T-helper 2 cell treated with Interferon-gamma antibody and Interleukin-4, amounts not matched to agents 5 μg/mL and 100 μg/mL, for 36 hours (primary cell): Measurements from ENCODE around the gene WDR17.

ENCODE experiments used
- DNase-seq: peaks from one replicate; pipeline ENCODE4 v3.0.0; 2021; ENCODE audit warnings: low spot score
- H3K27ac Mint-ChIP-seq: one replicate; pipeline ENCODE4 v1.8.0; 2021; ENCODE audit warnings: mild to moderate bottlenecking, mixed read lengths
- H3K27me3 Mint-ChIP-seq: one replicate; pipeline ENCODE4 v1.8.0; 2021; ENCODE audit warnings: low read depth, mixed read lengths
- H3K36me3 Mint-ChIP-seq: one replicate; pipeline ENCODE4 v1.8.0; 2021; ENCODE audit warnings: low read depth, mixed read lengths
- H3K4me1 Mint-ChIP-seq: one replicate; pipeline ENCODE4 v1.8.0; 2021; ENCODE audit warnings: low read depth, mixed read lengths
- H3K4me3 Mint-ChIP-seq: one replicate; pipeline ENCODE4 v1.8.0; 2022; ENCODE audit warnings: mild to moderate bottlenecking, moderate library complexity, mixed read lengths
- H3K9me3 Mint-ChIP-seq: one replicate; pipeline ENCODE4 v1.8.0; 2021; ENCODE audit warnings: mixed read lengths

WDR17 gene

DNA sequence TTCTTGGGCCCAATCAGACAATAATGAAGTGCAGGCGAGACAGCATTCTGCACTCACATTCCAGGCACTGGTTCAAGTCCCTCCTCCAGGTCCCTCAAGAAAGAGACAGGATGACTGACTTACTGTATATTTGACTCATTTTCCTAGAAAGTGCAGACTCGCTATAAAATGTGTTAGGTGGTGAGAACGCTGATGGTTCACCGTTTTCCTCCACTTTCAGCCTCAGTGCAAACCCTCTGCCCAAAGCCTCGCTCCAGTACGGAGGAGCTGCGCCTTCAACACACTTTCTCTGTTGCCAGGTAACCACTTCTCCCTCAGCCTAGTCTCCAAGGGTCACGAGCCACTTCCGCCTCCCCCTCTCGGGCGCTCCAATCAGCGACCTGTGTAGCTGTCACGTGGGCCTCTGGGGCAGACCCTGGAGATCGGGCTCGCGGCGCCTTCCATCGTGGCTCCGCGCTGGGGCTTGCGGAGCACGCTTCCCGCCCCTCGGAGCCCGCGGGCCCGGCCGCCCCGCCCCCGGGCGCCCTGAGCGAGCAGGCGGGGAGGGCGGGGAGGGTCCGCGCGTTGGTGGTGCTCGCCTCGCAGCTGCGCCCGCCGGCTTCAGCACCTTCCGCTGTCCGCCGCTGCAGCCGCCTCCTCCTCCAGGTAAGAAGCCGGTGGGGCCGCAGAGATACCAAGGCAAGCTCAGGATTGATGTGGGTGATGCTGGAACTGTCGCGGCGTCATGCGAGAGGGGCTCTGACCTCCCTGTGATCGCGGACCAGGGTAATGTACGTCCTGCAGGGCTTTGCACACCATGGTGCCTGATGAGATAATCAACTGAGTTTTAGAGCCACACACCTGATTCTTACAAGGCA is at the start of gene WDR17:
Gene WDR17, plus strand, starts transcription at position 407 of the 857 bp plus-strand sequence. CDS start 45,740 bp downstream, outside the sequence.
- Mint-ChIP-seq H3K27me3 (peaks cover 20% of the 10 kb centered on the region), H3K4me1 (peaks cover 9% of the 10 kb centered on the region), H3K4me3 (peak within 1 kb of the TSS; percentile 90), H3K27ac (no peak within 1 kb of the TSS), H3K36me3 (no peaks in the 10 kb centered on the region), H3K9me3 (no peaks in the 10 kb centered on the region)
- DNase-seq = peak; percentile 70

DNA sequence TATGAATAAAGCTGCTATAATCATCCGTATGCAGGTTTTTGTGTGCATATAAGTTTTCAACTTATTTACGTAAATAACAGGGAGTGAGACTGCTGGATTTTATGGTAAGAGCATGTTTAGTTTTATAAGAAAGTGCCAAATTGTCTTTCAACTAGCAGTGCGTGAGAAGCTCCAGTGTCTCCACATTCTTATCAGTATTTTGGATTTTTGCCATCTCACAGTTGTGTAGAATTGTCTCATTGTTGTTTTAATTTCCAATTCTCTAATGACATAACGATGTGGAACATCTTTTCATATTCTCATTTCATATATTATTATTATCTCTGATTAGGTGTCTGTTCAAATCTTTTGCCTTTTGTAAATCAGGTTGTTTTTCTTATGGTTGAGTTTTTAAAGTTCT is 49.0 kb upstream of the WDR17 start:
- H3K4me1 Mint-ChIP-seq = peaks cover 2% of the 10 kb centered on the region
- H3K4me3 Mint-ChIP-seq = no peak overlapping the region
- H3K27ac Mint-ChIP-seq = no peak overlapping the region
- DNase-seq = no peak
- H3K36me3 Mint-ChIP-seq = no peaks in the 10 kb centered on the region
- no peaks in the 10 kb centered on the region for H3K27me3 Mint-ChIP-seq
- no peaks in the 10 kb centered on the region for H3K9me3 Mint-ChIP-seq

- Mint-ChIP-seq H3K27ac (no peak overlapping the region), H3K27me3 (no peaks in the 10 kb centered on the region), H3K9me3 (no peaks in the 10 kb centered on the region), H3K36me3 (no peaks in the 10 kb centered on the region), H3K4me1 (peaks cover 2% of the 10 kb centered on the region), H3K4me3 (no peak overlapping the region)
- DNase-seq = no peak
These were observed 45.1 kb upstream of the WDR17 start for GRCh38 chr4:176020481-176021085.

- Mint-ChIP-seq H3K27ac (no peak overlapping the region), H3K4me1 (no peaks in the 10 kb centered on the region), H3K4me3 (no peak overlapping the region), H3K36me3 (no peaks in the 10 kb centered on the region), H3K9me3 (no peaks in the 10 kb centered on the region), H3K27me3 (no peaks in the 10 kb centered on the region)
- no peak for DNase-seq
These were observed 35.2 kb upstream of the WDR17 start for GRCh38 chr4:176030391-176030790.

DNA sequence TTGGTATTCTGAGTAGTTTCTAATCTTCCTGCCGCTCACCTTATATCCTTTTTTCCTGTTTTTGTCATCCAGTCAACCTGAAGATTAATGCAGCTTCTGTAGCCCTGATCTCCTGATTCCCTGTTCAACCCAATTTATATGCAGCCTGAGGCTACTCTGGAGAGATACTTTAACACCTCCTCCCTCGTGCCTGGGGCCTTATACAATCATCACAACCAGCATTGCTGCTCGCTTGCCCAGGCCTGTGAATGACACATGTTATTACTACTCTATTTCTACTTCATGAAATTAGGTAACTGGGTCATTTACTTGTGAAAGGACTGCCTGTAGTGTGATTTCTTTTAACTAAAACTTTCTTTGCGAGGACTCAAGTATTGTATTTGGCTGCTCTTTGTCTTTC is 33.7 kb upstream of the WDR17 start:
- no peaks in the 10 kb centered on the region for H3K36me3 Mint-ChIP-seq
- no peak overlapping the region for H3K27ac Mint-ChIP-seq
- H3K27me3 Mint-ChIP-seq = no peaks in the 10 kb centered on the region
- H3K9me3 Mint-ChIP-seq = no peaks in the 10 kb centered on the region
- H3K4me3 Mint-ChIP-seq = no peak overlapping the region
- no peaks in the 10 kb centered on the region for H3K4me1 Mint-ChIP-seq
- DNase-seq = no peak

DNA sequence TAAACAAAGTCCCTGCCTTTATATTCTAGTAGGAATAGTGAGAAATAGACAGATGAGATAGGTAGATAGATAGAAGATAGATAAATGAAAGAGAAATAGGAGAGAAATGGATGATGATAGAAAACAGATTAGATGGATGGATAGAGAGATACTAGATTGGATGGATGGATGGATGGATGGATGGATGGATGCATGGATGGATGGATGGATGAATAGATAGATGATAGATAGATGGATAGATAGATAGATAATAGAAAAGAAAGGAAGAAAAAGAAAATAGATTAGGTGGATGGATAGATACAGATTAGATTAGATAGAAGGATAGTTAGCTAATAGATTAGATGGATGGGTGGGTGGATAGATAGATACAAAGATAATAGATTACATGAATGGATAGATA is 33.2 kb upstream of the WDR17 start:
- H3K4me1 Mint-ChIP-seq = no peaks in the 10 kb centered on the region
- no peaks in the 10 kb centered on the region for H3K27me3 Mint-ChIP-seq
- no peaks in the 10 kb centered on the region for H3K9me3 Mint-ChIP-seq
- no peaks in the 10 kb centered on the region for H3K36me3 Mint-ChIP-seq
- H3K4me3 Mint-ChIP-seq = no peak overlapping the region
- no peak overlapping the region for H3K27ac Mint-ChIP-seq
- DNase-seq = no peak

DNA sequence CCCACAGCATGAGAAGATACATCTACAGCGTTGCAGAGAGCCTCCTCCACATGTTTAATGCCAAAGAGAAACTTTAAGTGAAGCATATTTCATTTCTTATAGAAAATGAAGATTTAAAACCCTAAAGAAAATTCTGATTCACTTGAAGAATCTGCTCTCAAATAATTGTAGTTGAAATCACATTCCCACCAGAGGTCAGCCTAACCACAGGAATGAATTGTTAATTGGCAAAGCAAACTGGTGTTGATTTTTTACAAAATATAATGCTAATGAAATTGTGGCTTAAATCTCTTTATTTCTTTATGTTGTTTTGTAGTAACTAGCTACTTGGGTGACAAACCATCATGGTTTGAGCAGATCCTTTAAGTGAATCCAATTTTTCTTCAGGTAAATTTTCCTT is 31.1 kb upstream of the WDR17 start:
- no peak for DNase-seq
- H3K9me3 Mint-ChIP-seq = no peaks in the 10 kb centered on the region
- no peaks in the 10 kb centered on the region for H3K36me3 Mint-ChIP-seq
- H3K27me3 Mint-ChIP-seq = no peaks in the 10 kb centered on the region
- no peak overlapping the region for H3K27ac Mint-ChIP-seq
- no peaks in the 10 kb centered on the region for H3K4me1 Mint-ChIP-seq
- H3K4me3 Mint-ChIP-seq = no peak overlapping the region

GRCh38 chr4:176034936-176035335 is 30.7 kb upstream of the WDR17 start:
- Mint-ChIP-seq H3K4me3 (no peak overlapping the region), H3K4me1 (no peaks in the 10 kb centered on the region), H3K36me3 (no peaks in the 10 kb centered on the region), H3K27me3 (no peaks in the 10 kb centered on the region), H3K27ac (no peak overlapping the region), H3K9me3 (no peaks in the 10 kb centered on the region)
- no peak for DNase-seq

DNA sequence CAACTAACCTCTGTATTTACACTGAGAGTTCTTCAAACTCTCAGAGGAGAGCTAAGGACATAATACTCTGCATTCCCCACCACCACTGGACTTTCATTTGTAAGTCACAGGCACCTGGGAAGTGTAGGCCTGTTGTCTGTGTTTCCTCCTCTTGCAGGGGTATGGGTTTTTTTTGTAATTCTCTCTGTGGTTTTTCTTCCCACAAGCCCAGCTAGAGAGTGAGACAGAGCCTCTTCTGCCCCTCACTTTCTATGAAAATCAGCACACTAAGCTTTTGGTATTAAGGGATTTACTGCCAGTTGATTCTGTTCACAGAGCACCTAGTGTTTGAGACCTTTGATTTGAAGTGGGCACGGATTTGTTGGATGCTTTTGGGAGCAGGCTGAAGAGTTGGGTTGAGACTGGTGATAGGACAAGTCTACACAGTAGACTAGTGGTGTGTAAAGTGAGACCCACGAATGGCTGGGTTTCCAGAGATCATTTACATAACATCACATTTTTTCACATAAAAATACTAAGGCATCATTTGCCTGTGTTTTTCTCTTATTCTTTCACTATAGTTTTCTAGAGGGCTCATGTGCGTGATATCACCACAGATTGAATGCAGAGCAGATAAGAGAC is 28.9 kb upstream of the WDR17 start:
- no peaks in the 10 kb centered on the region for H3K36me3 Mint-ChIP-seq
- no peak overlapping the region for H3K4me3 Mint-ChIP-seq
- H3K27me3 Mint-ChIP-seq = no peaks in the 10 kb centered on the region
- DNase-seq = no peak
- H3K27ac Mint-ChIP-seq = no peak overlapping the region
- H3K4me1 Mint-ChIP-seq = no peaks in the 10 kb centered on the region
- H3K9me3 Mint-ChIP-seq = no peaks in the 10 kb centered on the region

DNA sequence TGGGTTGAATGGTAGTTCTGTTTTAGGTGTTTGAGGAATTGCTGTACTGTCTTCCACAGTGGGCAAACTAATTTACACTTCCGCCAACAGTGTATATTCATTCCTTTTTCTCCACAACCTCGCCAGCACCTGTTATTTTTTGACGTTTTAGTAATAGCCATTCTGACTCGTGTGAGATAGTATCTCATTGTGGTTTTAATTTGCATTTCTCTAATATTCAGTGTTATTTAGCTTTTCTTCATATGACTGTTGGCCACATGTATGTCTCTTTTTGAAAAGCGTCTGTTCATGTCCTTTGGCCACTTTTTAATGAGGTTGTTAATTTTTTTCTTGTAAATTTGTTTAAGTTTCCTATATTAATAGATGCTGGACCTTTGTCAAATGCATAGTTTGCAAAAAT is 26.9 kb upstream of the WDR17 start:
- H3K9me3 Mint-ChIP-seq = no peaks in the 10 kb centered on the region
- no peak overlapping the region for H3K4me3 Mint-ChIP-seq
- H3K27me3 Mint-ChIP-seq = no peaks in the 10 kb centered on the region
- no peak overlapping the region for H3K27ac Mint-ChIP-seq
- H3K36me3 Mint-ChIP-seq = no peaks in the 10 kb centered on the region
- DNase-seq = no peak
- H3K4me1 Mint-ChIP-seq = no peaks in the 10 kb centered on the region

GRCh38 chr4:176042195-176042594 is 23.4 kb upstream of the WDR17 start:
- no peak for DNase-seq
- H3K4me1 Mint-ChIP-seq = no peaks in the 10 kb centered on the region
- no peaks in the 10 kb centered on the region for H3K36me3 Mint-ChIP-seq
- H3K27me3 Mint-ChIP-seq = no peaks in the 10 kb centered on the region
- H3K9me3 Mint-ChIP-seq = no peaks in the 10 kb centered on the region
- no peak overlapping the region for H3K4me3 Mint-ChIP-seq
- no peak overlapping the region for H3K27ac Mint-ChIP-seq

DNA sequence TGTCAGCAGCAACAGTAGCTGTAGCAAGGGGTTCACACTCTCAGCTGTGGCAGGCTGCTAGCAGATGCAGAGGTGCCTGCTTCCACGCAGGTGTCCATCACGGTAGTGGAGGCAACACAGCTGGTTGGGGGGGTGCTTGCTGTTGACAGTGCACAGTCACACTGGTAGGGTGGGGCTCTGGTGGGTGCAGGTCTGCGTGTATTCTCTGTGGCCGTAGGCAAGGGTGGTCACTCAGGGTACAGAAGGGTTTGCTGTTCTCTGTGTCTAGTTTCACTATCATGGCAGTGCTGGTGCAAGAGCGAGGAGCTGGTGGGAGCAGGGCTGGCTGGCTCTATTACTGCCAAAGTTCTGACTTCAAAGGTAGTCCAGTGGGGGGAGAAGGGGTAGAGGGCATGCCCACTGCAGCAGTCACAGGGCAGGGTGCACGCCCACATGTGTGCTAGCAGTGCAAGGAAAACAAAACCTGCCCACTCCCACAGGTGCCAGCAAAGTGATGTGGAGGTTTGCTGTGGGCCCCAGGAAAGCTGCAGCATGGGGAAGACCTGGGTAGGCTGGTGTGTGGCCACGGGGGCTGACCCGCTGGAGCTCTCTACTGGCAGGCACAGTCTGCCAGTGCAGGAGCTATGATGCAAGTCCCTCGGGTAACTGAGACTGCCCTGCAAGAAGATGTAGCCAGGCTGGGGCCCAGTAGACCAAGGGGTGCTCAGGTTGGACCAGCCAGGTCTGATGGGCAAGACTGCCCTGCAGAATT is 21.6 kb upstream of the WDR17 start:
- H3K36me3 Mint-ChIP-seq = no peaks in the 10 kb centered on the region
- H3K9me3 Mint-ChIP-seq = no peaks in the 10 kb centered on the region
- H3K27ac Mint-ChIP-seq = no peak overlapping the region
- DNase-seq = no peak
- no peaks in the 10 kb centered on the region for H3K4me1 Mint-ChIP-seq
- H3K4me3 Mint-ChIP-seq = no peak overlapping the region
- no peaks in the 10 kb centered on the region for H3K27me3 Mint-ChIP-seq

GRCh38 chr4:176044589-176044951 is 21.1 kb upstream of the WDR17 start:
- Mint-ChIP-seq H3K9me3 (no peaks in the 10 kb centered on the region), H3K27me3 (no peaks in the 10 kb centered on the region), H3K4me3 (no peak overlapping the region), H3K36me3 (no peaks in the 10 kb centered on the region), H3K27ac (no peak overlapping the region), H3K4me1 (no peaks in the 10 kb centered on the region)
- no peak for DNase-seq

- H3K27ac Mint-ChIP-seq = no peak overlapping the region
- no peaks in the 10 kb centered on the region for H3K9me3 Mint-ChIP-seq
- no peaks in the 10 kb centered on the region for H3K27me3 Mint-ChIP-seq
- no peaks in the 10 kb centered on the region for H3K36me3 Mint-ChIP-seq
- no peak overlapping the region for H3K4me3 Mint-ChIP-seq
- no peaks in the 10 kb centered on the region for H3K4me1 Mint-ChIP-seq
- no peak for DNase-seq
These were observed 17.0 kb upstream of the WDR17 start for GRCh38 chr4:176048631-176049030.
